WI38 (cell line): Measurements from ENCODE around the gene ZNF197.

Experiments
- H3K4me3 ChIP-seq: 2 replicates; pipeline ENCODE4 v1.5.1; 2011; ENCODE audit warnings: low read depth, mild to moderate bottlenecking, control low read depth, low read length
- TF ChIP-seq, protein P1 (sequence below): IDR thresholded peaks from 2 replicates; pipeline ENCODE4 v1.5.1; 2012; ENCODE audit warnings: low read depth, mild to moderate bottlenecking, control low read depth, low read length

The ZNF197 gene

DNA sequence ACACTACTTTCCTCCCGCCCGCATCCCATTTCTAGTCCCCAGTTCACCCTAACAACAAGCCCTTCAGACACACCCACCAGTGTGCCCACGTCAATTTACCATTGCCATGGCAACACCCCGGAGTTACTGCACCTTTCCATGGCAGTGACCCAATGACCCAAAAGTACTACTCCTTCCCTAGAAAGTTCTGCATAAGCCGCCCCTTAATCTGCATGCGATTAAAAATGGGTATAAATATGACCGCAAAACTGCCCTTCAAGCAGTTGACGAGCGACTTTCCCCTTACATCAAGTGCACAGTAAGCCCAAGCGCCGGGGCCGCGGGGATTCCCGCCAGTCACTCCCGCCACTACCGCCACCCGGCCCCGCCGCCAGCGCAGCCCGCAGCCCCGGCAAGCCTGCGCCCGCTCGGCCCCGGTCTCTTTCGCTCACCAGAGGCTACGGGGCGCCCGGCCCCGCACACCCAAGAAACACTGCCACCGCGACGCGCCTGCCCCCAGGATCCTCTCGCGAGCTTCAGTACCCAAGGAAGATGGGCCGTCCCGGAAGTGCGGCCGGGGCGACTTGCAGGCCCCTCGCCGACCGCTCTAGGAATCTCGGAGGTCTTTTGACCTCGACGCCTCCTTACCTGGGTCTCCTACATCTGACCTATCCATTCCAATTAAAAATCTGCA is 60.4 kb downstream of the ZNF197 start:
- TF ChIP-seq, protein P1, sequence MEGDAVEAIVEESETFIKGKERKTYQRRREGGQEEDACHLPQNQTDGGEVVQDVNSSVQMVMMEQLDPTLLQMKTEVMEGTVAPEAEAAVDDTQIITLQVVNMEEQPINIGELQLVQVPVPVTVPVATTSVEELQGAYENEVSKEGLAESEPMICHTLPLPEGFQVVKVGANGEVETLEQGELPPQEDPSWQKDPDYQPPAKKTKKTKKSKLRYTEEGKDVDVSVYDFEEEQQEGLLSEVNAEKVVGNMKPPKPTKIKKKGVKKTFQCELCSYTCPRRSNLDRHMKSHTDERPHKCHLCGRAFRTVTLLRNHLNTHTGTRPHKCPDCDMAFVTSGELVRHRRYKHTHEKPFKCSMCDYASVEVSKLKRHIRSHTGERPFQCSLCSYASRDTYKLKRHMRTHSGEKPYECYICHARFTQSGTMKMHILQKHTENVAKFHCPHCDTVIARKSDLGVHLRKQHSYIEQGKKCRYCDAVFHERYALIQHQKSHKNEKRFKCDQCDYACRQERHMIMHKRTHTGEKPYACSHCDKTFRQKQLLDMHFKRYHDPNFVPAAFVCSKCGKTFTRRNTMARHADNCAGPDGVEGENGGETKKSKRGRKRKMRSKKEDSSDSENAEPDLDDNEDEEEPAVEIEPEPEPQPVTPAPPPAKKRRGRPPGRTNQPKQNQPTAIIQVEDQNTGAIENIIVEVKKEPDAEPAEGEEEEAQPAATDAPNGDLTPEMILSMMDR, result no peak
- H3K4me3 ChIP-seq, result peak overlapping the region; percentile 68

DNA sequence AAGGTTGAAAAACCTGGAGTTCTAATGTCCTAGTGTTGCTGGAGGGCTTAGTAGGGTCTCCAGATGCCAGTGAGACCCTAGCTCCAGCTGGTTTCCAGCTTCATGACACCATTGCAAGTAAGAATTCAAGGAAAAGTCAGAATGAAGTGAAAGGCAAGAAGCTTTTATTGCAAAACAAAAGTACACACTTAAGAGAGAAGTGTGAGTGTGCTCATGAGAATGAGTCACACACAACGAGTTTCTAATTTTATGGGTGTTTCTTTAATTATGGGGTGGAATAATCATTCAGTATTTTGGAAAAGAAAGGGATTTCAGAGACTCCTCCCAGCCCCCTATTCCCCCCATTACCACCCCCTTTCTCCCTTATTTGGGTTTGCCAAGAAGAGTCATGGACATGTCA is 63.1 kb downstream of the ZNF197 start:
- TF ChIP-seq, protein P1, result no peak
- no peak overlapping the region for H3K4me3 ChIP-seq
